ENCODE measurements around the gene FYB1.

DNA sequence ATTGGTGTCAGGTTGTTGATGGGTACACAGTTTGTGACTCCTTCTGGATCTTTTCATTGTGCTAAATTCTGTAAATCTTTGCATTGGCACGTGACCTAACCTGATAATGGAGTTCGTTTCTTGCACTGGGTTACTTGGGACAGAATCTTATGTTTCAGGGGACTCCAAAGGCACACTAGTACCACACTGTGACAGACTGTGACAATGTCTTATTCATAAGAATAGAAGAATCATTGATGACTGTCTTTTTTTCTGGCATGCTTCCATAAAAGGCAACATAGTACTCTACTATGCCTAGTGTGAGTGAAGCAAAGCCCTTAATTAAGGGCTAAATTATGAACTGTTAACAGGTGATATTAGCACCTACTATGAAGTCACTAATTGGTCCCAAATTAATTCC lies 109.8 kb downstream of the FYB1 start:
- TF ChIP-seq, protein P1, sequence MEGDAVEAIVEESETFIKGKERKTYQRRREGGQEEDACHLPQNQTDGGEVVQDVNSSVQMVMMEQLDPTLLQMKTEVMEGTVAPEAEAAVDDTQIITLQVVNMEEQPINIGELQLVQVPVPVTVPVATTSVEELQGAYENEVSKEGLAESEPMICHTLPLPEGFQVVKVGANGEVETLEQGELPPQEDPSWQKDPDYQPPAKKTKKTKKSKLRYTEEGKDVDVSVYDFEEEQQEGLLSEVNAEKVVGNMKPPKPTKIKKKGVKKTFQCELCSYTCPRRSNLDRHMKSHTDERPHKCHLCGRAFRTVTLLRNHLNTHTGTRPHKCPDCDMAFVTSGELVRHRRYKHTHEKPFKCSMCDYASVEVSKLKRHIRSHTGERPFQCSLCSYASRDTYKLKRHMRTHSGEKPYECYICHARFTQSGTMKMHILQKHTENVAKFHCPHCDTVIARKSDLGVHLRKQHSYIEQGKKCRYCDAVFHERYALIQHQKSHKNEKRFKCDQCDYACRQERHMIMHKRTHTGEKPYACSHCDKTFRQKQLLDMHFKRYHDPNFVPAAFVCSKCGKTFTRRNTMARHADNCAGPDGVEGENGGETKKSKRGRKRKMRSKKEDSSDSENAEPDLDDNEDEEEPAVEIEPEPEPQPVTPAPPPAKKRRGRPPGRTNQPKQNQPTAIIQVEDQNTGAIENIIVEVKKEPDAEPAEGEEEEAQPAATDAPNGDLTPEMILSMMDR (conservative IDR thresholded peaks at IDR 0.05; ENCODE audit: low read depth in 2 of 2), result no peak
- TF ChIP-seq POLR2AphosphoS5 (IDR thresholded peaks at IDR 0.05; ENCODE audit: low read depth) (no peak), EZH2 (IDR thresholded peaks at IDR 0.05; ENCODE audit: low read depth, unreplicated experiment) (no peak), JUNB (IDR thresholded peaks at IDR 0.05; ENCODE audit: unreplicated experiment) (no peak), EZH2phosphoT487 (IDR thresholded peaks at IDR 0.05; ENCODE audit: unreplicated experiment) (no peak), CREB1 (CRISPR knock-in tag; IDR thresholded peaks at IDR 0.05; ENCODE audit: low read depth) (no peak)
- TF ChIP-seq, protein P2, sequence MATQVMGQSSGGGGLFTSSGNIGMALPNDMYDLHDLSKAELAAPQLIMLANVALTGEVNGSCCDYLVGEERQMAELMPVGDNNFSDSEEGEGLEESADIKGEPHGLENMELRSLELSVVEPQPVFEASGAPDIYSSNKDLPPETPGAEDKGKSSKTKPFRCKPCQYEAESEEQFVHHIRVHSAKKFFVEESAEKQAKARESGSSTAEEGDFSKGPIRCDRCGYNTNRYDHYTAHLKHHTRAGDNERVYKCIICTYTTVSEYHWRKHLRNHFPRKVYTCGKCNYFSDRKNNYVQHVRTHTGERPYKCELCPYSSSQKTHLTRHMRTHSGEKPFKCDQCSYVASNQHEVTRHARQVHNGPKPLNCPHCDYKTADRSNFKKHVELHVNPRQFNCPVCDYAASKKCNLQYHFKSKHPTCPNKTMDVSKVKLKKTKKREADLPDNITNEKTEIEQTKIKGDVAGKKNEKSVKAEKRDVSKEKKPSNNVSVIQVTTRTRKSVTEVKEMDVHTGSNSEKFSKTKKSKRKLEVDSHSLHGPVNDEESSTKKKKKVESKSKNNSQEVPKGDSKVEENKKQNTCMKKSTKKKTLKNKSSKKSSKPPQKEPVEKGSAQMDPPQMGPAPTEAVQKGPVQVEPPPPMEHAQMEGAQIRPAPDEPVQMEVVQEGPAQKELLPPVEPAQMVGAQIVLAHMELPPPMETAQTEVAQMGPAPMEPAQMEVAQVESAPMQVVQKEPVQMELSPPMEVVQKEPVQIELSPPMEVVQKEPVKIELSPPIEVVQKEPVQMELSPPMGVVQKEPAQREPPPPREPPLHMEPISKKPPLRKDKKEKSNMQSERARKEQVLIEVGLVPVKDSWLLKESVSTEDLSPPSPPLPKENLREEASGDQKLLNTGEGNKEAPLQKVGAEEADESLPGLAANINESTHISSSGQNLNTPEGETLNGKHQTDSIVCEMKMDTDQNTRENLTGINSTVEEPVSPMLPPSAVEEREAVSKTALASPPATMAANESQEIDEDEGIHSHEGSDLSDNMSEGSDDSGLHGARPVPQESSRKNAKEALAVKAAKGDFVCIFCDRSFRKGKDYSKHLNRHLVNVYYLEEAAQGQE (IDR thresholded peaks at IDR 0.05; ENCODE audit: unreplicated experiment), result no peak

All from GM23338 (cell line).